Heart right ventricle (tissue), 16 donors: Measurements from ENCODE around the gene DHX30. TPM values are rescaled to one million over a fixed set of nuclear protein-coding genes. Genes with fewer than 3 reads are reported as not detected.
"Not testable (repeated sequence)": the region's sequence is repeated elsewhere in the genome, so short reads cannot be mapped to it uniquely, and the experiment has no call there.

ENCODE experiments used
- ATAC-seq, 8 donors: fragments of 200-7000 bp; cut with Tn5 transposase; one replicate each; pipeline ENCODE4 v1.9.1; 2020; ENCODE audit warnings: mild to moderate bottlenecking in 8 of 8, moderate library complexity in 8 of 8, moderate number of reproducible peaks in 1 of 8
- DNase-seq, 2 donors: peaks; one replicate each; pipeline ENCODE4 v3.0.0-alpha.2; 2020
- H3K27ac ChIP-seq, 10 donors: fragments of 200-600 bp; sonication (generic) in 2 of 10; one replicate each; pipeline versions ENCODE4 v1.5.0 to v1.8.0; 2020 to 2022; ENCODE audit warnings: mild to moderate bottlenecking in 3 of 10
- H3K27me3 ChIP-seq, 7 donors: fragments of 200-600 bp; one replicate each; pipeline ENCODE4 v1.8.0; 2021 to 2022; ENCODE audit warnings: mild to moderate bottlenecking in 2 of 7
- H3K36me3 ChIP-seq, 9 donors: fragments of 200-600 bp; sonication (generic) in 1 of 9; one replicate each; pipeline versions ENCODE4 v1.5.0 to v1.8.0; 2020 to 2022; ENCODE audit warnings: mild to moderate bottlenecking in 2 of 9
- H3K4me1 ChIP-seq, 9 donors: fragments of 200-600 bp; sonication (generic) in 1 of 9; one replicate each; pipeline versions ENCODE4 v1.5.0 to v1.8.0; 2020 to 2022; ENCODE audit warnings: mild to moderate bottlenecking in 4 of 9
- H3K4me3 ChIP-seq, 10 donors: fragments of 200-600 bp; sonication (generic) in 2 of 10; one replicate each; pipeline versions ENCODE4 v1.5.0 to v1.8.0; 2020 to 2022; ENCODE audit warnings: mild to moderate bottlenecking in 7 of 10, moderate library complexity in 2 of 10
- H3K9me3 ChIP-seq, 11 donors: fragments of 200-600 bp in 10 of 11; sonication (generic) in 2 of 11; one replicate each; pipeline versions ENCODE4 v1.5.0 to v1.8.0; 2013 to 2022; ENCODE audit warnings: mild to moderate bottlenecking in 2 of 11, control low read depth in 1 of 11, moderate library complexity in 1 of 11
- WGBS, 2 donors: extraction: QIAGEN DNeasy Blood & Tissue Kit; methylation state at CpG; one replicate each; pipeline ENCODE4 v1.1.7; 2013; ENCODE audit warnings: inconsistent platforms in 1 of 2; 5-methylcytosine and 5-hydroxymethylcytosine counted together
- intact Hi-C, 10 donors: fragments of 100-400 bp; cut with DNase I; formaldehyde crosslinking; loops; one replicate each; pipeline versions ENCODE4 v1.11.1 to v1.14.2; 2022
- polyA plus RNA-seq, 2 donors: library from polyadenylated mRNA; stranded (reverse); fragments of 200-250 nt; gene quantifications; one replicate each; pipeline ENCODE4 v1.2.3, GENCODE V29; 2013
- total RNA-seq, 10 donors: library from RNA; stranded (reverse); fragmentation: NEBNext Ultra II Directional in 3 of 10; extraction: Animal tissue kit (Norgen Biotek cat#: 25700) in 3 of 10; gene quantifications; one replicate each; pipeline versions ENCODE4 v1.2.1 to v1.2.4, GENCODE V29; 2021 to 2023
- TF ChIP-seq, protein P1 (sequence below), 9 donors: fragments of 200-600 bp; sonication (generic) in 2 of 9; IDR thresholded peaks; one replicate each; pipeline versions ENCODE4 v1.5.0 to v1.8.0; 2021 to 2022; ENCODE audit warnings: antibody characterized with exemption in 9 of 9, mild to moderate bottlenecking in 5 of 9, moderate library complexity in 1 of 9
- donor health status: Arrhythmogenic right ventricular cardiomyopathy.
- donor health status: ischemic (EF 13 %, LVEDD 7.1; RV severe dilation, severe dysfunction).
- donor health status: healthy with polysubstance abuse.
- donor health status: DM: no; HTN: yes; CAD: no.
- donor health status: DM: no; HTN: no; CAD: no.
- donor health status: ischemic (EF 25% LVEDD 6.9; RV normal size, moderate dysfunction).
- donor health status: ischemic (EF 25% LVEDD 5.7; RV mildly dilated, moderate dysfunction).
- donor health status: healthy.
- donor health status: DM: yes; HTN: yes; CAD: no.
- donor health status: Ischemic cardiomyopathy.
- donor health status: ischemic (EF 35%, LVEDD 5.7; RV mildly dilated, moderate dysfunction).
- donor health status: nonischemic (EF 11% LVEDD 7.7; RV severe dilation, severe dysfunction).
- donor health status: DM: yes; HTN: yes; CAD: no.
- donor health status: PGD.
- donor health status: ischemic (EF 29% LVEDD 5.4; RV normal size, mild dysfunction).
- donor health status: nonischemic (EF 23%, LVEDD 6.1; RV moderate dilation, normal function).

The DHX30 gene
- total and polyA plus RNA-seq, 12 donors = 31.2 to 56.4 (median 44.5) TPM

DNA sequence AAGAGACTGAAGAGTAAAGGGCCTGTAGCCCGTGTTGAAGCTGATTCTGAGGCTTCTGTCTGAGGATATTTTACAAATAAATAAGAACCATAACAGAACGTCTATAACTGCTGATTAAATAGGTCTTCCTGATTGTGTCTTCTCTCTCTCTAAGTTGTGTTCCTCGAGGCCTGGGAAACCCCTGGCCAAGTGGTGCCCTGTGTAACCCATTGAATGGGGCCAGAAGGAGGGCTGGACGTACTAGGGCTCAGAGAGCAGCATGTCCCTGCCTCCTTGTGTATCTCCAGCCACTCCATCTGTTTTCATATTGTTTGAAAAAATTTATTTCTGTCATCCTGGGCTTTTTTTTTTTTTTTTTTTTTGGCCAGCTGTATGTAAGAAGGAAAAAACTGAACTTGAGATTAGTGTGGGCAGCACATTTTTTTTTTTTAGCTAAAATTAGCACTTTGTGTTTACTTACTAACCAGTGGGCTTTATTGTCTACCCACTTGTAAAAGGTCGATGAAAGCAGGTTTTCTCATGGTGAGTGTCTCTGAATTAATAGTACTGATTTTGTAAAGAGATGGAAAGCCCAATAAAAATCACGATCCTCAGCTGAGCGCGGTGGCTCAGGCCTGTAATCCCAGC is 10.7 kb downstream of the DHX30 start:
- Histone ChIP-seq H3K36me3 (peaks cover 0 to 100% (median 24%) of the 10 kb centered on the region in 9 donors), H3K27me3 (no peaks in the 10 kb centered on the region), H3K4me1 (no peaks in the 10 kb centered on the region), H3K9me3 (no peaks in the 10 kb centered on the region), H3K27ac (no peak overlapping the region), H3K4me3 (no peak overlapping the region)
- WGBS, 2 donors = 81 to 85% methylated on average over 8 of the region's 8 CpGs
- no peak for DNase-seq
- TF ChIP-seq, protein P1, sequence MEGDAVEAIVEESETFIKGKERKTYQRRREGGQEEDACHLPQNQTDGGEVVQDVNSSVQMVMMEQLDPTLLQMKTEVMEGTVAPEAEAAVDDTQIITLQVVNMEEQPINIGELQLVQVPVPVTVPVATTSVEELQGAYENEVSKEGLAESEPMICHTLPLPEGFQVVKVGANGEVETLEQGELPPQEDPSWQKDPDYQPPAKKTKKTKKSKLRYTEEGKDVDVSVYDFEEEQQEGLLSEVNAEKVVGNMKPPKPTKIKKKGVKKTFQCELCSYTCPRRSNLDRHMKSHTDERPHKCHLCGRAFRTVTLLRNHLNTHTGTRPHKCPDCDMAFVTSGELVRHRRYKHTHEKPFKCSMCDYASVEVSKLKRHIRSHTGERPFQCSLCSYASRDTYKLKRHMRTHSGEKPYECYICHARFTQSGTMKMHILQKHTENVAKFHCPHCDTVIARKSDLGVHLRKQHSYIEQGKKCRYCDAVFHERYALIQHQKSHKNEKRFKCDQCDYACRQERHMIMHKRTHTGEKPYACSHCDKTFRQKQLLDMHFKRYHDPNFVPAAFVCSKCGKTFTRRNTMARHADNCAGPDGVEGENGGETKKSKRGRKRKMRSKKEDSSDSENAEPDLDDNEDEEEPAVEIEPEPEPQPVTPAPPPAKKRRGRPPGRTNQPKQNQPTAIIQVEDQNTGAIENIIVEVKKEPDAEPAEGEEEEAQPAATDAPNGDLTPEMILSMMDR (IDR thresholded peaks at IDR 0.05) = no peak
- intact Hi-C loops = no loop called here
- ATAC-seq = no peak

DNA sequence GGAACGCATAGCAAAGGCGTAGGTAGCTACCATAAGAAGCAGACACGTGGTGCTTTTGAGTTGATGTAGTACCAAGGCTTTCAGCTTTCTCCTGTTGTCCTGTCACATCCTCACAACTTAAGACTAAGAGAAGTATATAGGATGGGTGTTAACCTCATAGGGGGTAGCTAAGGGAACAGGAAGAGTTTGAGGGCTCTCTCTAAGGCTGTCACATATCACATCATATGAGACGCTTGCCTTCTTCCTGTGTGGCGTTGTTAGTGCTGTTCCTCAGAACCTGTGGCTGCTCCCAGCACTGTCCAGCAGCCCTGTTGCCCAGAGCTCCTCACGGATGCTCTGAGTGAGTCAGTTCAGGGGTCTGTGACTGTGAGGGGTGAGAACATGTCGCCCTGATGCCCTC is 14.7 kb downstream of the DHX30 start:
- no peak overlapping the region for H3K27ac ChIP-seq
- peaks cover 0 to 98% (median 12%) of the 10 kb centered on the region in 9 donors for H3K36me3 ChIP-seq
- no peak overlapping the region for H3K4me3 ChIP-seq
- no peak for DNase-seq
- TF ChIP-seq, protein P1 (IDR thresholded peaks at IDR 0.05) = no peak
- no peak for ATAC-seq
- H3K4me1 ChIP-seq = no peaks in the 10 kb centered on the region
- no peaks in the 10 kb centered on the region for H3K9me3 ChIP-seq
- intact Hi-C loops = no loop called here
- H3K27me3 ChIP-seq = no peaks in the 10 kb centered on the region
- 93 to 96% methylated on average over 7 of the region's 7 CpGs for WGBS, 2 donors

DNA sequence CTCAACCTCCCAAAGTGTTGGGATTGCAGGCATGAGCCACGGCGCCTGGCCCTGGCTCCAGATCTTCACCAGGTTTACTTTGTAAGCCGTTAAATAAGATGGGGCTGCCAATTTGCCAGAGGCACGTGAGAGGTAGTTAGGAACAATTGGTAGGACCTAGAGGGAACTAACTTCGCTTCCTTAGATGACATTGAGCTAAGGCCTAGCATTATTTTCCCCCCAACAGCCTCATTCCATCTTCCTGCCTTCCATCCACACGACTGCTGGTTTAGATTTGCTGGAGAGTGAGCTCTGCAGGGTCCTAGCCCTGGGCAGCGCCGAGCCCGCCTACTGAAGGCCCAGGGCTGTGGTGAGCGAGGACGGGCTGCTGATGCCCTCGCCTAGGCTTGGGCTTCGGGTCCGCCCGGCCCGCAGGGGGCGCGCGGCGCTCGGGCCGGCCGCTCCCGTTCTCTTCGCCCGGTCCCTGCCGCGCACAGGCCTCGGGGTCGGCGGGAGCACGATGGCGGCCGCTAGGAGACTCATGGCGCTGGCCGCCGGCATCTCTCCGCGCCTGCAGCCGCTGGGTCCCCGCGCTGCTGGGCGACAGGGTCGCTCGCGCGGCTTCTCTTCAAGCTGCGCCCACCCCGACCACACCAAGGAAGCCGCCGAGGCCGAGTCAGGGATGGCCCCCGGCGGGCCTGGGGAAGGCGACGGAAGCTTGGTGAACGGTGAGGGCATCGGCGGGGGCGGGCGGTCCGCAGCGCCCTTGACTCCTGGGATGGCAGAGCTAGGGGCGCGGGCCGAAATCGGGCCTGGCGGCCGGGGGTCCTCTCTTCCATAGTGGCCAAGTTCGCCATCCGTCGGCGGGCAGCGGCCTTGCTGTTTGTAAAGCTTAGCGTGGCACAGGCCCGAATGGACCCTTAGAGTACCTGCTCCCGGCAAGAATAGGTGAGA is 21.9 kb downstream of the DHX30 start:
- H3K9me3 ChIP-seq = no peaks in the 10 kb centered on the region
- H3K4me3 ChIP-seq = peak overlapping the region; percentile 81 to 100 (median 93)
- ATAC-seq = peak; percentile 97 to 99 (median 98)
- peaks cover 0 to 59% (median 22%) of the 10 kb centered on the region in 9 donors for H3K36me3 ChIP-seq
- WGBS, 2 donors = 3 to 4% methylated on average over 66 to 77 of the region's 77 CpGs
- peak; percentile 56 to 81 for DNase-seq
- intact Hi-C loops = loop anchor here in 5 of 10 donors (1.0 to 5.0 kb wide), 4 partner anchors 165 to 332 kb away; no protein-coding TSS in a partner anchor
- no peaks in the 10 kb centered on the region for H3K27me3 ChIP-seq
- TF ChIP-seq, protein P1 (IDR thresholded peaks at IDR 0.05) = peak; percentile 67 to 98 (median 89)
- H3K27ac ChIP-seq = peak overlapping the region; percentile 62 to 89 (median 84)
- H3K4me1 ChIP-seq = peaks cover 6 to 25% (median 23%) of the 10 kb centered on the region in 9 donors

DNA sequence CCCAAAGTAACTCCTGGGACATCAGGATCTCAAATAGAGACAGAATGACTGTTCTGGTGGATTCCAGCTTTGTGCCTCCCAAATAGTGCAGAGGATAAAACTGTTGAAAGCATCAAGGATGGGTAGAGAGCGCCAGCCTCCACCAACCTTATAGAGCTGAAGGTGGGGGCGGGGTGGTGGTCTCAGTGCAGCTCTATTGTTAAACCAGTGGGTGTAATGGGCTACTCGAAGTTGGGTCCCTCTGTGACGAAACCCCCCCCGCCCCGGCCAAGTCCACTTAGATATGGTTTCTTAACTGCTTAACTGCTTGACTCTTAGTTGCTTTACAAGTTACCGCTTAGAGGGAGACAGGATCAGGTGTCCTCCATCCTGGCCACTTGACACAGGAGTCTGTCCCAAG is 22.7 kb downstream of the DHX30 start:
- TF ChIP-seq, protein P1 (IDR thresholded peaks at IDR 0.05) = no peak
- H3K36me3 ChIP-seq = peaks cover 0 to 59% (median 30%) of the 10 kb centered on the region in 9 donors

DNA sequence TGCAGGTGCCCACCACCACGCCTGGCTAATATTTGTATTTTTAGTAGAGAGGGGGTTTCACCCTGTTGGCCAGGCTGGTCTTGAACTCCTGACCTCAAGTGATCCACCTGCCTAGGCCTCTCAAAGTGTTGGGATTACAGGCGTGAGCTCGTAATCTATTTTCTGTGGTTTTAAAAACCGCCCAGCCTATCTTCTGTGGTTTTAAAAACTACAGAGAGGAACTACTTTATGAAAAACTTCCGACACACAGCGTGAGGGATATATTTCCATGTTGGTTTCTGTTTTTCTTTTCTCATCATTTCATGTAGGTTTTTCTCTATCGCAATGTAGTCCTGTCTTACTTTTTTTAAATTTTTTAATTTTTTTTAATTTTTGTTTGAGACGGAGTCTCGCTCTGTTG is 26.5 kb downstream of the DHX30 start:
- H3K27me3 ChIP-seq, H3K27ac ChIP-seq, DNase-seq, ATAC-seq, H3K4me3 ChIP-seq, H3K9me3 ChIP-seq: not testable (repeated sequence)
- intact Hi-C loops = loop anchor here in 1 of 10 donors (5.0 kb wide), 1 partner anchor 328 kb away; no protein-coding TSS in a partner anchor
- H3K4me1 ChIP-seq = peaks cover 2 to 20% (median 17%) of the 10 kb centered on the region in 9 donors
- H3K36me3 ChIP-seq = peaks cover 0 to 80% (median 67%) of the 10 kb centered on the region in 9 donors
- 93 to 95% methylated on average over 9 of the region's 9 CpGs for WGBS, 2 donors

More for the DNA sequence above, 22.7 kb downstream of the DHX30 start:
- 20 to 24% methylated on average over 7 of the region's 7 CpGs for WGBS, 2 donors
- Histone ChIP-seq H3K27me3 (no peaks in the 10 kb centered on the region), H3K9me3 (no peaks in the 10 kb centered on the region), H3K4me1 (peaks cover 6 to 25% (median 23%) of the 10 kb centered on the region in 9 donors), H3K27ac (peak overlapping the region in 8 of 10 donors; percentile 71 to 89 (median 86)), H3K4me3 (peak overlapping the region; percentile 81 to 100 (median 93))
- ATAC-seq (no peak), DNase-seq (no peak)
- intact Hi-C loops = loop anchor here in 2 of 10 donors (1.0 to 5.0 kb wide), 2 partner anchors 165 to 332 kb away; no protein-coding TSS in a partner anchor
